Activated naive CD8-positive, alpha-beta T cell treated with anti-CD3 and anti-CD28 coated beads, Interleukin-2, amount 50 U/mL, for 16 hours (primary cell): ENCODE results near the gene MYO7A.
A peak's percentile ranks its signal among the peaks of the same experiment; 100 is the strongest.

Source experiments
- DNase-seq: peaks from one replicate; pipeline ENCODE4 v3.0.0-alpha.2; 2020; ENCODE audit warnings: low read depth, low spot score

MYO7A gene

GRCh38 chr11:77184136-77184860, 56.3 kb downstream of the MYO7A start:
- no peak for DNase-seq

- no peak for DNase-seq
These were observed 58.3 kb downstream of the MYO7A start for GRCh38 chr11:77186302-77186701.

DNA sequence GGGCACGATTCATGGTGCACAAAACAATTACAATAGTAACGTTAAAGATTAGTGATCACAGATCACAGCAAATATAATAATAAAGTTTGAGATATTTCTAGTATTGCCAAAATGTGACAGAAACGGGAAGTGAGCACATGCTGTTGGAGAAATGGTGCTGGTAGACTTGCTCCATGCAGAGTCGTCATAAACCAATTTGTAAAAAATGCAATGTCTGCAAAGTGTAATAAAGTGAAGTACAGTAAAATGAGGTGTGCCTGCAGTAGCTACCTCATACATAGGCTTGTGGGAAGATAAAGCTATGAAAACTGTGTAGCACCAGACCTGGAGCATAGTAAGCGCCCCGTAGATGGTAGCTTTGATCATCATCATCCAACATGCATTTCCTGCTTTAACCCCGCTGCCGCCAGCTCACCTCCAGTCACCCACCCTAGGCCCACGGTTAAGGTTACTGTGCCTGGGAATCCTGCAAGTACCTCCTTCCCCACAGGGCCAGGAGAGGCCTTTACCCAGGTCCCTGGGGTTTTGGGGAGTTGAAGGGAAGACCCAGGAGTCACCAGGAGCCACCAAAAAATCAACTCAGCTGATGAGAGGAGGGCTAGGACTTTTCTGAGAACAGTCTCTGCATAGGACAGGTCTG, 59.2 kb downstream of the MYO7A start:
- DNase-seq: no peak

- peak; percentile 21 for DNase-seq
These were observed 60.0 kb downstream of the MYO7A start for GRCh38 chr11:77187776-77188632.

- DNase-seq: no peak
These were observed 60.8 kb downstream of the MYO7A start for GRCh38 chr11:77188633-77189491.

GRCh38 chr11:77189588-77190210, 61.7 kb downstream of the MYO7A start:
- no peak for DNase-seq

DNA sequence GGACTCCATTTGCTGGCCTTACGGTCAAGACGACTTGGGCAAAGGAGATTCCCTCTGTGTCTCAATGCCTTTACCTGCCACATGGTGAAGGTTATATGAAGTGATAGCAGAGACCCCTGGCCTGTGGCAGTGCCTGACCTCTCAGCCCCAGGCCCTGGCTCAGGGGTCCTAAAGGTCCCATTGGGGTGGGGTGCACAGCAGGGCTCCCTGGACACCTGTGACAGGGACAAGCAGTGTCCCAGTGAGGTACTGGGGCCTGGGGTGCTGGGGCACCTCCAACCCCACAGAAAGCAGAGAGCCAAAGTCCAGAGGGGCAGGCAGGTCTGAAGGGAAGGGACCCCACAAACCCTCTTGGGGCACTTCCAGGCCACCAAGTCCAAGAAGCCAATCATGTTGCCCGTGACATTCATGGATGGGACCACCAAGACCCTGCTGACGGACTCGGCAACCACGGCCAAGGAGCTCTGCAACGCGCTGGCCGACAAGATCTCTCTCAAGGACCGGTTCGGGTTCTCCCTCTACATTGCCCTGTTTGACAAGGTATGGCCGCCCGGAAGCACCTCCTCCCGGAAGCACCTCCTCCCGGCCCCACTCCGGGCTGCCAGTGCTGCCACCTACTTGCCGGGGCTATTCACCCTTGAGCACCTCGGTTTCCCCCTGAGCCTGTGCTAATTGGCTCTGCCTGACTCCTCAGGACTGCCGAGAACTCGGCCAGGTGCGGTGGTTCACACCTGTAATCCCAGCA, 62.5 kb downstream of the MYO7A start:
- DNase-seq: no peak

- no peak for DNase-seq
These were observed 63.4 kb downstream of the MYO7A start for GRCh38 chr11:77191429-77191822.

GRCh38 chr11:77191823-77192495, 63.9 kb downstream of the MYO7A start:
- peak; percentile 48 for DNase-seq

DNA sequence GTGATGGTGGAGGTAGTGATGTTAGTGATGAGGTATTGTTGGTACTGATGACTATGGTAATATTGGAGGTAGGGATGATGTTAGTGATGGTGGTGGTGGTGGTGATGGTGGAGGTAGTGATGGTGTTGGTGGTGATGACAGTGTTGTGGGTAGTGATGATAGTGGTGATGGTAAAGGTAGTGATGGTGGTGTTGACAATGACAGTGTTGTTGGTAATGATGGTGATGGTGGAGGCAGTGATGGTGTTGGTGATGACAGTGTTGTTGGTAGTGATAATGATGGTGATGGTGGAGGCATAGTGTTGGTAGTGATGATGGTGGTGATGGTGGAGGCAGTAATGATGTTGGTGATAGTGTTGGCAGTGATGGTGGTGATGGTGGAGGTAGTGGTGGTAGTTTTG, 65.1 kb downstream of the MYO7A start:
- no peak for DNase-seq

DNA sequence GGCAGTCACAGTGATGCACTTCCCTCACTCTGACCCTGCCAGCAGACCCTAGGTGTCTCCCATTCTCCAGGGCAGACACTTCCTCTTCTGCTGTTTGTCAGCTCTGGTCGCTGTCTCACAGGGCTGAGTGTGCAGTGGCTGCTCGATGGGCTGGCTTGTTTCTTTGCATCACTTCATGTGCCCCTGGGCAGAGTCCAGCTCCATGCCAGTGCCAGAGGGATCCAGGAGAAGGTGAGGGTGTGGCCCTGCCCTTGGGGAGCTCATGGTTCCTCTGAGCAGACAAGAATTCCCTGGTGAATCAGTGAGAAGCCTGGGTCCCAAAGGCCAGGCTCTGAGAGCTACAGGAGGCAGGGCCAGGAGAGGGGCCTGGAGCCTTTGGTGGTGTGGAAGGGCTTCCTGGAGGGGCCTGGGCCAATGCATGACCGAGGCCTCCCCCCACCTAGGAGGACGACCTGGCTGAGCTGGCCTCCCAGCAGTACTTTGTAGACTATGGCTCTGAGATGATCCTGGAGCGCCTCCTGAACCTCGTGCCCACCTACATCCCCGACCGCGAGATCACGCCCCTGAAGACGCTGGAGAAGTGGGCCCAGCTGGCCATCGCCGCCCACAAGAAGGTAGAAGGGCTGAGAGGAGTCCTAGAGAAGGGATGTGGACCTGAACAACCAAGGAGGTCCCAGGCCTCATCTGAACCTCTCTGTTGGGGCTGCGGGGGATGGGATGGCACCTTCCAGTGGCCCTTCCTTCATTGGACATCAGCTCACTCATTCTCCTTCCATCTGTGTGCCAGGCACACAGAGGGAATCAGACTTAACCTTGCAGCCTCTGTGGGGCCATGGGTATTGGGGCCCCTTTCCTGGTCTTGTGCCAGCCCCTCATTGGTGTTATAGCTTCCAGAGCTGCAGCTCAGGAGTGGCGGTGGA, 66.1 kb downstream of the MYO7A start:
- DNase-seq: no peak

DNA sequence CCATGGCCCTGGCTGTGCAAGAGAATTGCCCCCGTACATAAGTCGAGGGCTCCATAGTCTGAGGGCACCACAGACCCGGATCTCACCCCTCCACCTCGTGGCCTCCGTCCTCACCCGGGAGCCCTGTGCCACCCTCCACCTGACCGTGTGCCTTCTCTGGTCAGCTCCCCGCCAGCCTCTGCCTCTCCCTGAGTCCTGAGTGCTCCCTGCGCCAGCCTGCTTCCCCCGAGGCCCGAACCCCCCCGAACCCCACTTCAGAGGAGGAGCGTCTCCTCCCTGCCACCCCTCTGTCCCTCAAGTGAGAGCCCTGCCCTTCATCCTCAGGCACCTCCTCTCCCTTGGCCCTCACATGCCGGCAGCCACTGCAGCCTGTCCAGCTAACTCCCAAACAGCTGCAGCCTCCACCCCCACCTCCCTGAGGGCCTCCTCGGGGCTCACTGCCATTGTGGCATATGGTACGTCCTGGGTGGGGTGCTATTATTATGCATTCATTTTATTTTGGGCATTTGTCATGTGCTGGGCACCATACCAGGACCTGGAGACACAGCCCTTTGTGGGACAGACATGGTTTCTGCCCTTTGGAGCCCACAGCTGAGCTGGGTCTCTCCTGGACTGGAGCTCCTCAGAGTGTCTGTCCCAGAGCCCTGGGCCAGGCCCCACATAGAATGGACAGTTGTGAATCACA, 67.2 kb downstream of the MYO7A start:
- no peak for DNase-seq

- no peak for DNase-seq
These were observed 68.9 kb downstream of the MYO7A start for GRCh38 chr11:77196961-77197360.

DNA sequence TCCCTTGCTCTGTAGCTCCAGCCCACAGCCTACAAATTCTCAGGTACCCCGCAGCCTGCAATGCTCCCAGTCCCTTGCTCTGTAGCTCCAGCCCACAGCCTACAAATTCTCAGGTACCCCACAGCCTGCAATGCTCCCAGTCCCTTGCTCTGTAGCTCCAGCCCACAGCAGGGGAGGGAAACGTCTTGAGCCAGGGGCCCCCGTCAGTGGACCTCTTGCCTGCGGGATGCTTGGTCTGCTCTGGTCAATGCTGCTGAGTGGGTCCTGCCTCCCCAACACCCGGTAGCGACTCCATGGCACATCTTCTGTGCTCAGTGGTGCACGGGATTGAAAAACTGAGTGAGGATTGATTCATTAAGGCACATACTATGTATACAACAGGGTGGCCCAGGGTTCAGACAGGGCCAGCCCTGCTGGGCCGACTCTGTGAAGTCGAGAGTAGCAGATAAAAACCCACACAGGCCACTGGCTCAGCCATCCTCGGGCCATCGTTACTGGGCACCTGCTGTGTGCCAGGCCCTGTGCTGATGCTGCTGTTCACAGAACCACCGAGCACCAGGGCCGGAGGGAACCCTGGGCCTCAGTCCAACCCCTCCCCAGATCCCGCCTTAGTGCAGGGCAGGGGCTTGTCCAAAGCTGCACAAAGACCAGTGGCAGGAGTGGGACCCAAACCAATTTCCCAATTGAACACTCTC, 69.7 kb downstream of the MYO7A start:
- no peak for DNase-seq

DNA sequence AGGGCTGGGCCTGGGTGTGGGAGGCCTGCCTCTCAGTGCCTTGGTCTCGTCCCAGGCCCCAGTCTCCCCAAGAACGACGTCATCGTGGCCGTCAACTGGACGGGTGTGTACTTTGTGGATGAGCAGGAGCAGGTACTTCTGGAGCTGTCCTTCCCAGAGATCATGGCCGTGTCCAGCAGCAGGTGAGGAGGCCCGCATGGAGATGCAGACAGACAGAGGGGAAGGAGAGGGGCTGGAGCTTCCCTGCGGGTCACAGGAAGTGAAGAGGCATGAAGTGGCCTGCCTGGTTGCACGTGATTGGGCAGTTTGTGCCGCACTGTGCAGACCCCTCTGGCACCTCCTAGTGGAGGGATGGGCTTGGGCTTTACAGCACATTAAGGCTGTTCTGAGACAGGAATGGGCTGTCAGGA, 70.4 kb downstream of the MYO7A start:
- DNase-seq: no peak

- no peak for DNase-seq
These were observed 71.2 kb downstream of the MYO7A start for GRCh38 chr11:77199137-77199745.
